Brain pericyte (primary cell): ENCODE measurements around the gene AP3M1.

ENCODE experiments used
- DNase-seq: peaks from one replicate; pipeline ENCODE4 v3.0.0-alpha.2; 2012; ENCODE audit warnings: low read depth, low spot score

Gene AP3M1

DNA sequence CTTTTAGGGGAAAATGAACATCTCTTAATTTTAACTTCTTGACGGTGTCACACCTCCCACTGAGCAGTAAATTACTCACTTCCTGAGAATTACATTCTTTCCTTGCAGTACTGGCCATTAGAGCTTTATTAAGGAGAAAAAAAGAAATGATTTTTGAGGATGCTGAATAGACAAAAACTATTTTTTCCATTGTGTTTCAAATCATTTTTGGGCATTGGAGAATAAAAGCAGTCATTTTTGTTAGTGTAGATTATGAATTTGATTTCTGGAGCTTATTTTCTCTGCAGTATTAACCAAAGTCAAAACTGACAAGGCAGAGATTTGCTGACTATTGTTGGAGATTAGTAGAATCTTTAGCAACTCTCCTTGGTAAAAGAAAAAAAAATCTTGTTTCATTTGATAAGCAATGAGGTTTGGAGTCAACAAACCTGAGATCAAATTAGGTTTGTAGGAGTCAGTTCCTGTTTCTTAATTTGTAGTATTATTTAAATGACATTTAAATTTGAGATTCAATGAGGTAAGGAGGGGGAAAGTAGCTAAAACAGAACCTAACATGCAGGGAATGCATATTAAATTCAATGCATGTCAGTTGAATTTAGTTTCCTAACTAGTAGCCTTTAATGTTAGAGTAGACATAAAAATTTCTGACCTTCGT, 70.6 kb downstream of the AP3M1 start:
- no peak for DNase-seq

DNA sequence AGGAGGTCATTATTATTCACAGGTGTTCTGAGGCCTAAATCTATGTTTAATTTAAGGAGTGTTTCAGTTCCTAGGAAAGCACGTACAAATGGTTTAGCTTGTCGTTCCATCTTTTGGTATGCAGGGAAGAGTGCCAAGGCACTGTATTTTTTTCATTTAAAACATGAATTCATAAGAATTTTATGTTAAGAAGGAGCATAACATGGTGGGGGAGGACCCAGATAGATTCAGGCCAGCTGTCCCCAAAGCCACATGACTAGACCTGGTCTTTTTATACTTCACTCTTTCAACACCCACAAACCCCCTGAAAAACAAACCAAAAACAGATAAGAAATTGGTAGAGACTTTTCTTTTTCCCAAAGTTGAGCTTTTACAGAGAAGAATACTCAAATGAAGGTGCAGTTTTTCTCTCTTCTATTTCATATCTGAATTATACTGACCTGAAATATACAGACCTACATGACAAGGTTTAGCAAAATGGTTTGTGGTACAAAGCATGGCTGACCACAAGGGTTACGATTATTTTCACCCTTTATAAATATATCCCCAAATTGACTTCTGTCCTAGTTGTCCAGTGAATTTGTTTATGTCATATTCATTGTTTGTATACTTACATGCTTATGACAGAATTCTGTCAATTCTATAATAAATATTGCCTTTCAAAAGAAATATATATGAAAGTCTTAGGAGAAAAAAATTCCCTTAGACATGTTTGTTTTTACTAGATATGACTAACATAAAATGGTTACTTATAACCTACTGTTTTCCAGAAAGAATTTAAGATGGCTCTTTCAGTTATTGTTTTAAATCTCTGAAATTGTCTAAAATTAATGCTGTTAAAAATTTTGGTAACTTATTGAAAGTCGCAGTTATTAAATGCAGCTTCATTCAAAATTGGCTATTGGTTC, 71.3 kb downstream of the AP3M1 start:
- no peak for DNase-seq

DNA sequence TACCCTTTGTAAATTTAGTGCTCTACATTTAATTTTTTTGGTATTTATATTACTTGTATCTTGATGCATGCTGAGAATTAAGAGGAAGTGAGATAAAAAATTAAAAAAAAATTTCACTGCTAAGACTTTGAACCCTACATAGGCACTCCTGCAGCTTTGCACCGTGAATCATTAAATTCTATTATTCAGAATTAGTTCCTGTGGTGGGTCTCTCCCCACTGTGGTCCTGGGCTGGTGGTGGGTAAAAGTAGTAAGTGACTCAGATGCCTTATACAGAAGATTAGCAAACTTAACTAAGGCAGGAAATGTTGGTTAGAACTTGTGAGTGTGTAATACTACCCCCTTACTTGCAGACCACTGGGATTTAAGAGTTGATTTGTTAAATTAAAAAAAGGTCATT, 72.6 kb downstream of the AP3M1 start:
- DNase-seq = no peak

DNA sequence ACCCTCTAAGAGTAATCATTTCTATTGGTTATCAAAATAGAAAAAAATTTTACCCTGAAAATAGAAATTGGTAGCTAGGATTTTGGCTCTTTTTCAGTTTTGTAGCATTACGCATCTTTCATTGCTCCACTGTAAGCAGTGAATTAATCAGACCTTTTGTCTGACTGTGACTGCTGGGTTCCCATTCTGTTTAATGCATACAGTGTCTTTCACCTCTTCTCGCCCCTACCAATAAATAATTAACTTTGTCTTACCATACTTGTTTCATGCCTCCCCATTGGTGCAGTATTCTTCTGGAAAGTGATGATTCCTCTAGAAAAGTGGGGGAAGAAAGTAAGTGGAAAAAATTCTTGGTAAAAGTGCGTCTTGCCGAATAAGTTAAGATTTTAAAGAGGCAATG, 73.2 kb downstream of the AP3M1 start:
- DNase-seq = no peak

DNA sequence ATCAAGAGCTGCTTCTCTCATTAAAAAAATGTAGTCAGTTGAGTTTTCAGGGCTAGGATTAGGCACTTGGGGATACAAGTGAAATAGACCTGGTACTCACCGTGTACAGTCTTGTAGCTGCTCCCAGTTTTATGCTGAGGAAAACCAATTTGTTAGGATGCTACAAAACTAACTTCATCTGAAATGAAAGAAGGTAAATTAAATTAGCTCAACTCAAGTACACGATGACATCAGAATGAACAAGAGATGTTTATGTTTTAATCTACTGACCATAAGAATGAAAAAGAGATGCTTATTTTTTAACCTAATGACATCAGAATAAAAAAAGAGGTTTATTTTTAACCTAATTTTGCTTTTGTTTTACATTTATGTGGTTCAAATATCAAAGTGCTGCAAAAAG, 73.7 kb downstream of the AP3M1 start:
- DNase-seq = no peak

DNA sequence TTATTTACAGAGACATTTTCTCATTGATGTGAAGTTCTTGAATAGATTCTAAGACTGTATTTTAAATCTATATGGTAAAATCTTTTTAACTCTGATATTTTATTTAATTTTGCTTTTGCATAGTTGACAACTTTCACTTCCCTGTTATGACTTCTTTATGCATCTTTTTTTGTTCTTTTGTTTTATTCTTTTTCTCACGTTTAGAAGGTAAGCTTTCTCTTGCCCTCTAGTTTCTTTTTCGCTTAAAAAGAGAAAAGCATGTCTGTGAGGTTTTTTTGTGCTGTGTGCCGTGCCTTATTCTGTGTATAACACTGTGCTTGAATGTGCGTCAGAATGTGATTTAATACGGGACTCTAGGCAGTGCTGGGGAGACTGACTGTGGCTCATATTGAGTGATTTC, 74.7 kb downstream of the AP3M1 start:
- DNase-seq = no peak

DNA sequence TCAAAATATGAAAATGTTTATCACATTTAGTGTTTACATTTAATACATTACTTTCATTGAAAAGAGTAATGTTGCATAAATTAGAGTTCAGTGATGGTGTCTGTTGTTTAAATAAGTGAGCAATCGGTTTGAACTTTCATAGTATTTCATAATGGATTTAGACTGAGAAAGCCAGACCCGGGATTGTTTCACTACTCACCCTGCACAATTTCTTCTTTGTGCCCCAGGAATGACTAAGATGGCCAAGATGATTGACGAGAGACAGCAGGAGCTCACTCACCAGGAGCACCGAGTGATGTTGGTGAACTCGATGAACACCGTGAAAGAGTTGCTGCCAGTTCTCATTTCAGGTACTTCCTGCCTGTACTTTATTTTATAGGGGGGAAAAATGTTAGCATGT, 78.1 kb downstream of the AP3M1 start:
- DNase-seq = no peak

DNA sequence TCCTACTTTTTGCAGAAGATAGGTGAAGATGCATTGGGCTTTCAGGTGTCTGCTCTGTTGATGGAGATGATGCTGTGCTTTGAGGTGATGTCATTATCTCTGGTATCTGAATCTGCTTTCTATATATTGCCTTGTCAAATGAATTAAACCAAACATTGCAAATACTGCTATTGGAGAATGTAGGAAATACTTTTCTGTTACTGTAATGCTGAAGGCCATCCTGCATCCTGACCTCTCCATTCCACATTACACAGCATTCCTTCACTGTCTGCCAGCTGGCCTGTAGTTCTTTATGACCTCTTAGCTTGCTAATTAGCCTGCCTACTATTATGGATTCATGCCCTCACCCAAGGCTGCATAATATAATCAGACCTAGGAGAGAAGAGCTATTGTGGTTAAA, 79.5 kb downstream of the AP3M1 start:
- DNase-seq = no peak
